Measurements from ENCODE around the gene NDUFAF8.
A peak's percentile ranks its signal among the peaks of the same experiment; 100 is the strongest.

NDUFAF8 gene

GRCh38 chr17:81238815-81239713, at the start of gene NDUFAF8, which contains the start of gene TEPSIN:
TSS of gene NDUFAF8 (plus strand) at chr17:81239318. CDS start at chr17:81239364, 46 bp downstream.
TSS of gene TEPSIN (minus strand) at chr17:81239055. CDS start at chr17:81239033, 22 bp downstream.
- DNase-seq = peak; percentile 100

- no peak for DNase-seq
Observed at GRCh38 chr17:81189670-81190530, 49.2 kb upstream of the NDUFAF8 start.

- no peak for DNase-seq
Observed at GRCh38 chr17:81190591-81190990, 48.5 kb upstream of the NDUFAF8 start.

- no peak for DNase-seq
Observed at GRCh38 chr17:81191116-81191515, 48.0 kb upstream of the NDUFAF8 start.

GRCh38 chr17:81191646-81192045, 47.5 kb upstream of the NDUFAF8 start:
- DNase-seq = no peak

- DNase-seq = no peak
Observed at GRCh38 chr17:81192386-81193050, 46.6 kb upstream of the NDUFAF8 start.

GRCh38 chr17:81193051-81193410, 46.1 kb upstream of the NDUFAF8 start:
- DNase-seq = no peak

- no peak for DNase-seq
Observed at GRCh38 chr17:81193470-81194224, 45.5 kb upstream of the NDUFAF8 start.

GRCh38 chr17:81194225-81194760, 44.8 kb upstream of the NDUFAF8 start:
- DNase-seq = no peak

- DNase-seq = no peak
Observed at GRCh38 chr17:81194941-81195901, 43.9 kb upstream of the NDUFAF8 start.

- no peak for DNase-seq
Observed at GRCh38 chr17:81195941-81196495, 43.1 kb upstream of the NDUFAF8 start.

- DNase-seq = no peak
Observed at GRCh38 chr17:81196505-81197408, 42.4 kb upstream of the NDUFAF8 start.

GRCh38 chr17:81197409-81197795, 41.7 kb upstream of the NDUFAF8 start:
- DNase-seq = no peak

GRCh38 chr17:81197831-81198490, 41.2 kb upstream of the NDUFAF8 start:
- DNase-seq = no peak

GRCh38 chr17:81198826-81199481, 40.2 kb upstream of the NDUFAF8 start:
- DNase-seq = no peak

GRCh38 chr17:81199482-81199830, 39.7 kb upstream of the NDUFAF8 start:
- DNase-seq = no peak

- DNase-seq = no peak
Observed at GRCh38 chr17:81200201-81200600, 38.9 kb upstream of the NDUFAF8 start.
